T-helper 17 cell (primary cell): ENCODE measurements around the gene NANOGP8. TPM values are rescaled to one million over a fixed set of nuclear protein-coding genes. Genes with fewer than 3 reads are reported as not detected.
A peak's percentile ranks its signal among the peaks of the same experiment; 100 is the strongest.
"Not testable (repeated sequence)": the region's sequence is repeated elsewhere in the genome, so short reads cannot be mapped to it uniquely, and the experiment has no call there.

Experiments used
- ATAC-seq: fragments of 150-1000 bp; cut with Tn5 transposase; 2 replicates; pipeline ENCODE4 v1.10.0; 2021; ENCODE audit warnings: mild to moderate bottlenecking, moderate library complexity
- DNase-seq, 3 donors: peaks; one replicate each; pipeline versions ENCODE4 v3.0.0 to v3.0.0-alpha.2; 2020 to 2021
- H3K9me3 ChIP-seq: one replicate; pipeline ENCODE4 v1.7.0; 2013; ENCODE audit warnings: low read length, mild to moderate bottlenecking; ENCODE audit not compliant: control insufficient read depth, poor library complexity, severe bottlenecking
- H3K27ac Mint-ChIP-seq: one replicate; pipeline ENCODE4 v1.8.0; 2022; ENCODE audit warnings: mild to moderate bottlenecking, moderate library complexity, mixed read lengths
- H3K27me3 Mint-ChIP-seq: one replicate; pipeline ENCODE4 v1.8.0; 2022; ENCODE audit warnings: mixed read lengths
- H3K36me3 Mint-ChIP-seq: one replicate; pipeline ENCODE4 v1.8.0; 2022; ENCODE audit warnings: low read depth, mixed read lengths
- H3K4me1 Mint-ChIP-seq: one replicate; pipeline ENCODE4 v1.8.0; 2022; ENCODE audit warnings: mild to moderate bottlenecking, mixed read lengths
- H3K4me3 Mint-ChIP-seq: one replicate; pipeline ENCODE4 v1.8.0; 2022; ENCODE audit warnings: mild to moderate bottlenecking, moderate library complexity, mixed read lengths
- total RNA-seq, 4 donors: library from RNA in 2 of 4; stranded (reverse) in 2 of 4; gene quantifications; one replicate each; pipeline ENCODE4 v1.2.3 and lab custom pipeline; 2022 to 2026

Gene NANOGP8
- total RNA-seq, 2 donors from 2014 or later, result not detected

DNA sequence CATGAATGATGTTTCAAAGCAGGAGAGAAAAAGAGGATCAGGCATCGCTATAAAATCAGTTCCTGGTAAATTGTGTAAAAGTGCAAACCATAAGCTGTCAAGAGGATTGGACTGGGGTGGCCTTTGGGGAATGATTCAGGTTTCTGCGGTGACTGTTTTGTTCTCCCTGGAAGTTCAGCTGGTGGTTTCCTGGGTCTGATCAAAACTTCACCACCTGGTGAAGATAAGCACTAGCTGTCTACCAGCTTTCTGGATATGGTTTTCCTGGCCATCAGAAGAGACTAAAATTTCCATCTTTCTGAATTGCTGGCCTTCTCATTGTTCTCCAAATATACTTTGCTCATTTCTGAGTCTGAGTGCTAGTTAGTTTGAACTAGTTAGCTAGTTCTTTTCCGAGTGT is 2.7 kb upstream of the NANOGP8 start:
- no peak for DNase-seq
- Mint-ChIP-seq H3K4me1 (no peaks in the 10 kb centered on the region), H3K4me3 (no peak overlapping the region), H3K27ac (no peak overlapping the region), H3K36me3 (peaks cover 8% of the 10 kb centered on the region), H3K27me3 (peaks cover 24% of the 10 kb centered on the region)
- no peak for ATAC-seq
- no peaks in the 10 kb centered on the region for H3K9me3 ChIP-seq

- H3K27ac Mint-ChIP-seq, H3K4me3 Mint-ChIP-seq, H3K4me1 Mint-ChIP-seq, H3K36me3 Mint-ChIP-seq, ATAC-seq, H3K9me3 ChIP-seq, DNase-seq: not testable (repeated sequence)
- peaks cover 14% of the 10 kb centered on the region for H3K27me3 Mint-ChIP-seq
These were observed 2.4 kb downstream of the NANOGP8 start for GRCh38 chr15:35082371-35083348.

- not testable (repeated sequence) for H3K4me1 Mint-ChIP-seq, H3K27ac Mint-ChIP-seq, ATAC-seq, H3K36me3 Mint-ChIP-seq, DNase-seq, H3K27me3 Mint-ChIP-seq, H3K4me3 Mint-ChIP-seq, H3K9me3 ChIP-seq
These were observed 3.3 kb downstream of the NANOGP8 start for GRCh38 chr15:35081626-35082365.

GRCh38 chr15:35080226-35080625 is 4.9 kb downstream of the NANOGP8 start:
- Mint-ChIP-seq H3K4me1 (peaks cover 2% of the 10 kb centered on the region), H3K4me3 (no peak overlapping the region), H3K27me3 (peaks cover 22% of the 10 kb centered on the region), H3K36me3 (peaks cover 4% of the 10 kb centered on the region), H3K27ac (no peak overlapping the region)
- no peak for ATAC-seq
- no peaks in the 10 kb centered on the region for H3K9me3 ChIP-seq
- no peak for DNase-seq

- peaks cover 2% of the 10 kb centered on the region for H3K4me1 Mint-ChIP-seq
- DNase-seq, result no peak
- no peak overlapping the region for H3K4me3 Mint-ChIP-seq
- peak; percentile 50 for ATAC-seq
- H3K9me3 ChIP-seq, result no peaks in the 10 kb centered on the region
- no peak overlapping the region for H3K27ac Mint-ChIP-seq
- H3K36me3 Mint-ChIP-seq, result peaks cover 7% of the 10 kb centered on the region
- peaks cover 31% of the 10 kb centered on the region for H3K27me3 Mint-ChIP-seq
These were observed 6.7 kb downstream of the NANOGP8 start for GRCh38 chr15:35078221-35078915.

DNA sequence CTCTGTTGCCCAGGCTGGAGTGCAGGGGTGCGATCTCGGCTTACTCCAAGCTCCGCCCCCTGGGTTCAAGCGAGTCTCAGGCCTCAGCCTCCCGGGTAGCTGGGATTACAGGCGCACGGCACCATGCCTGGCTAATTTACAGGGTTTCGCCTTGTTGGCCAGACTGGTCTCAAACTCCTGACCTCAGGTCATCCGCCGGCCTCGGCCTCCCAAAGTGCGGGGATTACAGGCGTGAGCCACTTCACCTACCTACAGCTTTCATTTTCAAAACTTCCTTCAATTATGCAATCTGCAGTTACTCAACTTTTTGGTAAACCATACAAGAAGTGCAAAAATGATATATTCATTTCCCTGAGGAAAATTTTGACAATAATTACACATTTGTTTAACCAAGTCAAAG is 14.0 kb downstream of the NANOGP8 start:
- H3K27me3 Mint-ChIP-seq, result peaks cover 47% of the 10 kb centered on the region
- H3K9me3 ChIP-seq, result no peaks in the 10 kb centered on the region
- no peak overlapping the region for H3K4me3 Mint-ChIP-seq
- H3K36me3 Mint-ChIP-seq, result peaks cover 4% of the 10 kb centered on the region
- no peak overlapping the region for H3K27ac Mint-ChIP-seq
- DNase-seq (no peak), ATAC-seq (no peak)
- peaks cover 2% of the 10 kb centered on the region for H3K4me1 Mint-ChIP-seq

DNA sequence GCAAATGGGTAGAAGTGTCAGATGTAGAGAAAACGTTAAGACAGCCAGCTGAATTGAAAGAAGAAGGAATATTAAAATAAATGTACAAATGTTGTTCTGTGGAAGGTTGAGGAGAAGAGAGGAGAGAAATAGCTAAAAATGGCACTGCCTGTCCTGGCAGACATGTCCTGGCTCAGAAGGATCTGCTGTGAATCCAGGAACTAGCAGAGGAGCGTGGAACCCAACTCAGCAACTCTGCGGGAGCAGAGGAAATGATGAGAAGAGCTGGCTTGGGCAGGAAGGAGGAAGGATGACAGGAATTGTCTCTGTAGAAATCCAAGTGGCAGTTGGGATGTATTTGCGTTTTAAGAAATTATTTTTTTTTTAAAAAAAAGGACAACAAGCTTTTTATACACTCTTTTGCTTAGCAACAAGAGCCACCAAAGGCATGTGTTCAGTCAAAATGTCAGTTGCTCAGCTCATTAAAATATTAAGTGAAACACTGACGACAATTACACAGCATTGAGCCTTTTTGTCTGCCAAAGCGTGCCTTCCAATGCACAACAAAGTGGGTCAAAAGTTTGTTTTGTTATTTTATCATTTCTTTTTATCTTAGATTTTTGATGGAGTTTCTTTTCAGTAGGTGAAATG is 16.1 kb downstream of the NANOGP8 start:
- Mint-ChIP-seq H3K36me3 (peaks cover 2% of the 10 kb centered on the region), H3K4me3 (no peak overlapping the region), H3K27ac (no peak overlapping the region), H3K27me3 (peaks cover 31% of the 10 kb centered on the region), H3K4me1 (peaks cover 2% of the 10 kb centered on the region)
- H3K9me3 ChIP-seq, result no peaks in the 10 kb centered on the region
- DNase-seq (no peak), ATAC-seq (no peak)

DNA sequence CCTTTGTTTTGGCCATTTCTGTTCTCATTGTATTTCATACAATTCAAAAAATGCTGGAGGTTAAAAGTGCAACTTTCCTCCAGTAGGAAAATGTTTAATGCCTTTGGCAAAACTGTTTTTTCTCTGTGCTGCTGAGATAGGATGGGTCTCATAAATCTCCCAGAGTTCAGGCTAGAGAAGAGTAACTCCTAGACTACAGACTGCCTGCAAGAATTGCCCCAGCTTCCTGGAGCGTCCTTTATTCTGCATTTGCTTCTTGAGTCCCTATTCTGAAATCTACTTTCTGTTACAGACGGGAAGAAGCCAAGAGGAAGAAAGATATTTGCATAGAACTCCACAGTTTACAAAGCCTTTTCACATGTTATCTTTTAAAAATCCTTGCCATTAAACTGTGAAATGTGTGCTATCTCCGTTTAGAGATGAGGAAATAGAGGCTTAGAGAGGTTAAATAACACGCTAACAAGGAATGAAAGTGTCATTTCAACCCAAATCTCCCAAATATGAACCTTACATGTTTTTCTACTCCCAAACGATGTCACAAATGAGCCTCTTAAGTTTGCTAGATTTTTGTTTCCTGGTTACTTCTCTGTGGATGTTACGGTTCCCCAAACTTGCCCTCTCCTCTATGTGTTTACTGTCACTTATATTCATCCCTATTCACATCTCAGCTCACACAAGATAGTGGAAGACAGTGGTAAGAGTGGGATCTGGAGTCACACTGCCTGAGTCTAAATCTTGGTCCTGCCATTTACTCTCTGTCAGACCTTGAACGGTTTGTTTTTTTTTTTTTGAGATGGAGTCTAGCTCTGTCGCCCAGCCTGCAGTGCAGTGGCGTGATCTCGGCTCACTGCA is 17.4 kb downstream of the NANOGP8 start:
- Mint-ChIP-seq H3K4me1 (peaks cover 2% of the 10 kb centered on the region), H3K36me3 (peaks cover 2% of the 10 kb centered on the region), H3K27ac (no peak overlapping the region), H3K4me3 (no peak overlapping the region), H3K27me3 (peaks cover 31% of the 10 kb centered on the region)
- no peak for DNase-seq
- H3K9me3 ChIP-seq, result no peaks in the 10 kb centered on the region
- ATAC-seq, result no peak

DNA sequence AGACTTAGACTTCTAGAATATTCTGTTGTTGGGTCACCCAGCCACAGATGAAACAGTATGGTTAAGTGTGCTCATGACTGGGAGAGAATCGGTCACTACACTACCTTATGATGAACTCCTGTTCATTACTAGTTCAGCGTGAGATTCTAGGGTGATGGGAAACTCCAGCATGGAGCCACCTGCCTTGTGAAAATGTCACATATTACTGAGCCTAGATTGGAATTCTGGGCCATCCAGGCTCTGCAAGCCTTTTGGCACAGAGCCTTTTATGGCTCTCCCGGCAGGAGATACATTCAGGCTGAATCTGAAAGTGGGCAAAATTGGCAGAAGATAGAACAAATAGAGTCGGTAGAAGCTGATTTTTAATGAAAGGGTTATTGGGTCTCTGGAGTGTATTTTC is 19.0 kb downstream of the NANOGP8 start:
- H3K27ac Mint-ChIP-seq, result no peak overlapping the region
- H3K4me1 Mint-ChIP-seq, result peaks cover 4% of the 10 kb centered on the region
- DNase-seq (no peak), ATAC-seq (no peak)
- H3K36me3 Mint-ChIP-seq, result peaks cover 2% of the 10 kb centered on the region
- H3K27me3 Mint-ChIP-seq, result peaks cover 26% of the 10 kb centered on the region
- H3K9me3 ChIP-seq, result no peaks in the 10 kb centered on the region
- H3K4me3 Mint-ChIP-seq, result no peak overlapping the region

- peaks cover 4% of the 10 kb centered on the region for H3K4me1 Mint-ChIP-seq
- peaks cover 24% of the 10 kb centered on the region for H3K27me3 Mint-ChIP-seq
- no peak overlapping the region for H3K27ac Mint-ChIP-seq
- DNase-seq (no peak), ATAC-seq (no peak)
- no peak overlapping the region for H3K4me3 Mint-ChIP-seq
- H3K36me3 Mint-ChIP-seq, result peaks cover 2% of the 10 kb centered on the region
- H3K9me3 ChIP-seq, result no peaks in the 10 kb centered on the region
These were observed 20.4 kb downstream of the NANOGP8 start for GRCh38 chr15:35064576-35065190.

- H3K4me3 Mint-ChIP-seq, result no peak overlapping the region
- no peak for ATAC-seq
- no peaks in the 10 kb centered on the region for H3K36me3 Mint-ChIP-seq
- H3K27me3 Mint-ChIP-seq, result peaks cover 18% of the 10 kb centered on the region
- peaks cover 2% of the 10 kb centered on the region for H3K4me1 Mint-ChIP-seq
- H3K9me3 ChIP-seq, result no peaks in the 10 kb centered on the region
- DNase-seq, result no peak
- no peak overlapping the region for H3K27ac Mint-ChIP-seq
These were observed 22.4 kb downstream of the NANOGP8 start for GRCh38 chr15:35062738-35063099.
